GM12875 (cell line): ENCODE results near the gene TRIM24.

Source experiments
- H3K4me3 ChIP-seq: one replicate; pipeline ENCODE4 v1.5.1; 2011; ENCODE audit warnings: low read depth, low read length, control low read depth
- TF ChIP-seq, protein P1 (sequence below): IDR thresholded peaks from 2 replicates; pipeline ENCODE4 v1.5.1; 2011; ENCODE audit warnings: low read depth, mild to moderate bottlenecking, control low read depth, inconsistent platforms, low read length, moderate library complexity, borderline replicate concordance; ENCODE audit not compliant: insufficient read depth

TRIM24 gene

DNA sequence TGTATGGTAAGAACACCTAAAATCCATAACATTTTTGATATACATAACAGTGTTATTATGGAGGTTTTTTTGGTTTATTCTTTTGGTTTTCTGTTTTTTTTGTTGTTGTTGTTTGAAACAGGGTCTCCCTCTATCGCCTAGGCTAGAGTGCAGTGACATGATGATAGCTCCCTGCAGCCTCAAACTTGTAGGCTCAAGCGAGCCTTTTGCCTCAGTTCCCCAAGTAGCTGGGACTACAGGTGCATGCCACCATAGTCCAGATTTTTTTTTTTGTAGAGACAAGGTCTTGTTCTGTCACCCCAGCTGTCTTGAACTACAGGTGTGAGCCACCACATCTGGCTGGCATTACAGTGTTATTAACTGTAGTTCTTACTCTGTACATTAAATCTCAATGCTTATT is 83.7 kb downstream of the TRIM24 start:
- TF ChIP-seq, protein P1, sequence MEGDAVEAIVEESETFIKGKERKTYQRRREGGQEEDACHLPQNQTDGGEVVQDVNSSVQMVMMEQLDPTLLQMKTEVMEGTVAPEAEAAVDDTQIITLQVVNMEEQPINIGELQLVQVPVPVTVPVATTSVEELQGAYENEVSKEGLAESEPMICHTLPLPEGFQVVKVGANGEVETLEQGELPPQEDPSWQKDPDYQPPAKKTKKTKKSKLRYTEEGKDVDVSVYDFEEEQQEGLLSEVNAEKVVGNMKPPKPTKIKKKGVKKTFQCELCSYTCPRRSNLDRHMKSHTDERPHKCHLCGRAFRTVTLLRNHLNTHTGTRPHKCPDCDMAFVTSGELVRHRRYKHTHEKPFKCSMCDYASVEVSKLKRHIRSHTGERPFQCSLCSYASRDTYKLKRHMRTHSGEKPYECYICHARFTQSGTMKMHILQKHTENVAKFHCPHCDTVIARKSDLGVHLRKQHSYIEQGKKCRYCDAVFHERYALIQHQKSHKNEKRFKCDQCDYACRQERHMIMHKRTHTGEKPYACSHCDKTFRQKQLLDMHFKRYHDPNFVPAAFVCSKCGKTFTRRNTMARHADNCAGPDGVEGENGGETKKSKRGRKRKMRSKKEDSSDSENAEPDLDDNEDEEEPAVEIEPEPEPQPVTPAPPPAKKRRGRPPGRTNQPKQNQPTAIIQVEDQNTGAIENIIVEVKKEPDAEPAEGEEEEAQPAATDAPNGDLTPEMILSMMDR: no peak
- H3K4me3 ChIP-seq: no peak overlapping the region

DNA sequence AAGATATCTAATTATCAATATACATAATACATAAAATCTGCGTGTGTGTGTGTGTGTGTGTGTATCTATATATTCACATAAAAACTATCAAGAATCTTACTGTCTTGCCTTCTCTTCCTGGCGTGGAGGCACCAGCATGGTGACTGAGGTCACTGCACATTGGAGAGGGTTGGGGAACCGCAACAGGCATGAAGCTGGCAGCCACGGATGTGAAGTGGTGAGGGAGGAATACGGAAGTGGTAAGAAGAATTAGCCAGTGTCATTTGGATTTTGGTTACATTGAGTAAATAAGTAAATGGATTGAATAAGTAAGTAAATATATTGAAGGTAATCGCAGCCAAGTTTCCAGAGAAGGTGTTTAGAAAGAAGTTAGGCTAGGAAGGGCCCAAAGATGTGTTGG is 85.1 kb downstream of the TRIM24 start:
- TF ChIP-seq, protein P1: no peak
- no peak overlapping the region for H3K4me3 ChIP-seq

DNA sequence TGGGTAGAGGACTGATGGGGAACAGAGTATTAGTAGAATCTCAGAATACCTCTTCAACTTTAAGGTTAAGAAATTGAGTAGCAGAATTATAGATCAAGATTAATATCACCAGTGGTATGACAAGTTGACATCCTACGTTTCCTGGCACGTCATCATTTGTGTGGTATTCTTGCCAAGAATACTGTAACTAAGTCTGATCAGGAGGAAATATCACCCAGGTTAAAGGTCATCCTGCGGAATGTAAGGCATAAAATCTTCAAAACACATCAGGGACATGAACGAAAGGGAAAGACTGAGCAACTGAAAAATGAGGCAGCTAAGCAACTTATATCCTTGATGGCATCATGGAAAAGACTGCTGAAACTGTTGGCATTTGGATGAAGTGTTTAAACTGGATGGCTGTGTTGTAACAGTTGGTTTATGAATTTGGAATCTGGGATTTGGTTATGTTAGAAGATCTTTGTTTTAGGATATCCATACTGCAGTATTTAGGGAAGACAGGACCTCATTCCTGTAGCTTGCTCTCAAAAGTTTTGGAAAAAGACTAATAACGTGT is 86.1 kb downstream of the TRIM24 start:
- TF ChIP-seq, protein P1: no peak

DNA sequence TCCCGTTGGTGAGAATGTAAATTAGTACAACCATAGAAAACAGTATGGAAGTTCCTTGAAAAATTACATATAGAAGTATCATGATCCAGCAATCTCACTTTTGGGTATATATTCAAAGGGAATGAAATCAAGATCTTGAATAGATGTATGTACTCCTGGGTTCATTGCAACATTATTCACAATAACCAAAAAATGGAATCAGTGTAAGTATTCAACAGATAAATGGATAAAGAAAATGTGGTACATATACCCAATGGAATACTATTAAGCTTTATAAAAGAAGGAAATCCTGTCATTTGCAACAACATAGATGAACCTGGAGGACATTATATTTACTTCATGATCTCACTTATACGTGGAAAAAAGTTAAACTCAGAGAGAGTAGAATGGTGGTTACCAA is 86.8 kb downstream of the TRIM24 start:
- TF ChIP-seq, protein P1: no peak
- H3K4me3 ChIP-seq: no peak overlapping the region

More for the DNA sequence above, 86.1 kb downstream of the TRIM24 start:
- H3K4me3 ChIP-seq: no peak overlapping the region

DNA sequence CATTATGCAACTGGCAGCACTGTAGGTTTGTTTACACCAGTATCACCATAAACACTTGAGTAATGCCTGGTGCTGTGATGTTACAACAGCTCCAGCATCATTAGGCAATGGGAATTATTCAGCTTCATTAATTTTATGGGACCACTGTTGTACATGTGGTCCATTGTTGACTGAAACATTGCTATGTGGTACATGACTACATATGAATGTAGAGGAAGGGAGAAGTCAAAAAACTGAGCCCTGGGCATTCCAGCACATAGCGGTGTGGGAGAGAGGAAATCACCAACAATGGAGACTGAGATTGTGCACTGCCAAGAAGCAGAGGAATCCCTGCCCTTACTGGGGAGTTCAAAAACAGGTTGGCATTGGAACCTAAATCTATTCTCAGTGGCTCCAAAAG is 89.0 kb downstream of the TRIM24 start:
- no peak overlapping the region for H3K4me3 ChIP-seq
- TF ChIP-seq, protein P1: no peak

DNA sequence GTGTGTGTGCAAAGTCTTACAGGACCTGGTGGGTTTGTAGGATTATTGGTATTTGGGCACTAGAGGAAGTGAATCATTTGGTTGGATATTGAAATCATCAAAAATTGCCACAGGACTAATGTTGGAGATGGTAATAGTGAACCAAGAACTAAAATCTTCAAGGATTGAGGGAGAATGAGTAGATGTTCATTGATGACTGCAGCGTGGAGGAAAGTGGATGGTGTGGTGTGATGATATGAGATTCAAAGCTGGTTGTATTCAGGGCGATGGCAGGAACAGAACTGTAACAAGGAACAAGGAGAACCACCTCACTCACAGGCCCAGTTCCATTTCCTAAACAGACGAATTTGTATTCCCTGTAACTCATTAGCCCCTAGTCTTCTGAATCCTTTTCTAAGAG is 90.3 kb downstream of the TRIM24 start:
- TF ChIP-seq, protein P1: no peak
- H3K4me3 ChIP-seq: no peak overlapping the region

DNA sequence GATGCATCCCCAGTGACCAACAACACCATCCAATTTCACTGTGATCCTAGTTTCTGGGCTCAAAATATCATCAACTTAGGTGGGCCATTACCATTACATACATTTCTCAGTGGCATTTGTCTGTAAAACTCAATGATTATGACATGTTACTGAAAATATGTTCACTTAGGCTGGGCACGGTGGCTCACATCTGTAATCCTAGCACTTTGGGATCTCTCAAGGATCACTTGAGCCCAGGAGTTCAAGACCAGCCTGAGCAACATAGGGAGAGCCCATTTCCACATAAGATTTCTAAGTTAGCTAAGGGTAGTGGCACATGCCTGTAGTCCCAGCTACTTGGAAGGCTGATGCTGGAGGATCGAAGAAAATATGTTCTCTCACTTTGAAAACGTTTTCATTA is 91.0 kb downstream of the TRIM24 start:
- no peak overlapping the region for H3K4me3 ChIP-seq
- TF ChIP-seq, protein P1: no peak
